ENCODE results near the gene TIAL1.
"Not testable (repeated sequence)": the region's sequence is repeated elsewhere in the genome, so short reads cannot be mapped to it uniquely, and the experiment has no call there.

The TIAL1 gene

DNA sequence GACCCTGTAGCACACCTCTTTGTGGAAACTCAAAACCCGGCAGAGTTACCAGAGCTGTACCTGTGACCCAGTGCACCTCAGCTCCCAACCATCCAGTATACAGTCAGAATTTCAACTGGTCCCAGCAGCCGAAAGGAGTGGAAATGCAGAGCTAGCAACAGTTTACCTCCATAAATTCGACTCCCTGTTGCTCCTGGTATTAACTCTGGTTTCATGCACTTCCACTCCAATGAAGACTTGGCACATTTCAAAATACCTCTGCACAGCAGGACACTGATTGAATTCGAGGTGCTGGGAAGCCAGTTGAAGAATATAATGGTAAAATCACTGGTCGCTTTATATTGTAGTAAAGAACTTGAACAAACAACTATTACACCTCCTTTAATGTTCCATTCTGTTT, 17.9 kb upstream of the TIAL1 start:
- no peak for DNase-seq (ENCODE audit: extremely low read depth in 1 of 2, low read depth in 1 of 2)

DNA sequence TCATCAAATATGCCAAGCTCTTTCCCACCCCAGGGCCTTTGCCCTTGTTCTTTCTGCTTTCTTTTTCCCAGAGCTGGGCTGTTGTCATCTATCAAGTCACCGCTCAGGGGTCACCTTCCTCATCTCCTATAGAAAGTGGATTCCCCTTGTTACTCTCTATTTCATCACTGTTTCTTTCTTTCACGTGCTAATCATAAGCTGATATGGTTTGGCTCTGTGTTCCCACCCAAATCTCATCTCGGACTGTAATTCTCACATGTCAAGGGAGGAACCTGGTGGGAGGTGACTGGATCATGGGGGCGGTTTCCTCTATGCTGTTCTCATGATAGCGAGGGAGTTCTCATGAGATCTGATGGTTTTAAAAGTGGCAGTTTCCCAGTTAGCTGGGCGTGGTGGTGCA, 17.0 kb upstream of the TIAL1 start:
- no peak for DNase-seq (ENCODE audit: extremely low read depth in 1 of 2, low read depth in 1 of 2)

GRCh38 chr10:119611433-119611832, 14.7 kb upstream of the TIAL1 start:
- no peak for DNase-seq (ENCODE audit: extremely low read depth in 1 of 2, low read depth in 1 of 2)

- no peak for DNase-seq (ENCODE audit: extremely low read depth in 1 of 2, low read depth in 1 of 2)
Observed at GRCh38 chr10:119609516-119609915, 12.8 kb upstream of the TIAL1 start.

DNA sequence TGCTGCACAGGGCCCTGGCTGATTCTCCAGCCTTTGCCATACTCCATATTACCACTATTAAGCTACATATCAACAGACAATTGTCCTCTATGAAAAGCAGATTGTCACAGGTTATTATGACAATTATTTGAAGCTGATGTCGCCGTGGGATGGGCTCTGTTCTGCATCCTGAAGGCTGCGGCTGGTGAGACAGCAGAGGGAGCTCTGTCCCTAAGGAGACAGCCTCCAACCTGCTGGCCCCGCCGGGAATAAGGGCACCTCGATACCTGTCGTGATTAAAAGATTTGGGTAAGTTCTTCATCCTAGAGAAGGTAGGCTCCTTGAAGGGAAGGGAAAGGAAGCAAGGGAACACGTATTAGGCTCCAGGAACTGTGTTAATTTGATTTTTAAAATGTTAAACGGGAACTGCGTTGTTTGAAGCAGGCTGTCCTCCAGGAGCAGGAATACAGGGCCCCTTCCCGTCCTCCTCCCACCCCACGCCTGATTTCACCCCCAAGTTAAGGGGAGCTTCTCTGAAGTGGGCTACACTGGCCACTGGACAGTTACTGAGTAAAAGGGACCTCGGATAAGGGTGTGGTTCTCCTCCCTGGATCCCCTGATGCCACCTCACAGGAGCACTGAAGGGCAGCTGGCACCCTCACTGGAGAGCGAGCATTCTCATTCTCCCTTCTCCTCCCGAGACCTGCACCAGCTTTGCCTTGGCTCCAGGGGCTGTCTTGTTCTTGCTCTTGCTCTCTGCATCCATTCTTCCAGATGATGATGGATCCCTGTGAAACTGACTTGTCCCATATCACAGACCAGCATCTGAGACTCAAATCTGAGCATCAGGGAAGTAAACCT, 11.8 kb upstream of the TIAL1 start:
- no peak for DNase-seq (ENCODE audit: extremely low read depth in 1 of 2, low read depth in 1 of 2)

DNA sequence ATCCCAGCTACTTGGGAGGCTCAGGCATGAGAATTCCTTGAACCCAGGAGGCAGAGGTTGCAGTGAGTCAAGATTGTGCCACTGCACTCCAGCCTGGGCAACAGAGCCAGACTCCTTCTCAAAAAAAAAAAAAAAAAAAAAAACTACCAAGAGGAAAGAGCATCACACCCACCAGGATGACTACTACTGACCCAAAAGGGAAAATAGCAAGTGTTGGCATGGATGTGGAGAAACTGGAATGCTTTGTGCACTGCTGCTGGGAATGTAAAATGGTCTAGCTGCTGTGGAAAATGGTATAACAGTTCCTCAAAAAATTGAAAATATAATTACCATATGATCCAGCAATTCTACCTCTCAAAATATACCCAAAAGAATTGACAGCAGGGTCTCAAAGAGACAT, 7.7 kb upstream of the TIAL1 start:
- no peak for DNase-seq (ENCODE audit: extremely low read depth in 1 of 2, low read depth in 1 of 2)

GRCh38 chr10:119602241-119603095, 5.7 kb upstream of the TIAL1 start:
- DNase-seq (ENCODE audit: extremely low read depth in 1 of 2, low read depth in 1 of 2) = no peak

DNA sequence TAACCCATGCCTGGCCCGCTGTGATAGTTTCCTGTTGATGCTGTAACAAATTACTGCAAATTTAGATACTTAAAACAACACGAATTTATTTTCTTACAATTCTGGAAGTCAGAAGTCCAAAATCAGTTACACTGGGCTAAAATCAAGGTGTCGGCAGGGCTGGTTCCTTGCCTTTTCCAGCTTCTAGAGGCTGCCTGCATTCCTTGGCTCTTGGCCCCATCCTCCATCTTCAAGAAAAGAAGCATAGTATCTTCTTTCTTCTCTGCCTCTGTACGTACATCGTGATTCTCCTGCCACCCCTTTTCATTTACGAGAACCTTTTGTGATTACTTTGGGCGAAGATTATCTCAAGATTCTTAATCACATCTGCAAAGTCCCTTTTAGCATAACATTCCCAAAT, 1.6 kb upstream of the TIAL1 start:
- DNase-seq (ENCODE audit: extremely low read depth in 1 of 2, low read depth in 1 of 2) = no peak

- no peak for DNase-seq (ENCODE audit: extremely low read depth in 1 of 2, low read depth in 1 of 2)
Observed at GRCh38 chr10:119597405-119598186, 832 bp upstream of the TIAL1 start.

DNA sequence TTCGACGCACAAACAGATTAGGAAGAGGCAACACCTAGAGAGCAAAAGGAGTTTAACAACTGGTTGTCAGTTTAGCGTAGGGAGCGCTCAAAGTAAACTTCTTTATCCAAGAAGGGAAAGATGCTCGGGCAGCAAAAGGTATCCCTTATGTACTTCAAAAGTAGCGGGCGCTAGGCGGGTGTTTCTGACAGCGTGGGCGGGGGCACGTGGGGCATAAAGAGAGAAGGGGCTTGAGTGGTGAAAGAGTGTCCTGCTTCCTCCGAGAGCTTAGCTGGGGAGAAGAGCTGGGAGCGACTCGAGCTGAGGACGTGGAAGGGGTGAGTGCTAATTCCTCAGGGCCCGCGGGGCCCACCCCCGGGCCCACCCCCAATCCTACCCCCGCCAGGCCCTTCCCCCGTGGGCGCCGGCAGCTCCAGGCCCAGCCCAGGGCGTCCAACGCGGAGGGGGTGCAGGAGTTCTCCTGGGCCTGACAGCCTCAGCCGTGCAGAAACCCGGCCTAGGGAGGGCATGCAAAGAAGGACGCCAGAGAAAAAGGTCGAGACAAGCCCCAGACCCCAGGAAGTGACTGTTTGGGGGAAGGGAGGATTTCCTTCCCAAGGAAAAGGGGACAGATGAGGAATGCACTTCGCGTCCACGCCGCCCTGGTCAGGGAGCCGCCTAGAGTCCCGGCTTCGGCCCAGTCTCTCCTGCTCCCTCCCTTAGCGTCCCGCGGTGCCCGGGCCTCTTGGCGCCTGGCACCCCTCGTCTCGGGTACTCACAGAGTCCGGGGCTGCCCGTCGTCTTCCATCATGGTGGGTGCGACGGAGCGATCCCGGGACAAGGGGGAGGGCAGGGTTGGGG, 868 bp downstream of the TIAL1 start:
- DNase-seq (ENCODE audit: extremely low read depth in 1 of 2, low read depth in 1 of 2) = peak; percentile 25 to 61

GRCh38 chr10:119595134-119595675, 1.6 kb downstream of the TIAL1 start:
- no peak for DNase-seq (ENCODE audit: extremely low read depth in 1 of 2, low read depth in 1 of 2)

GRCh38 chr10:119588071-119588470, 8.7 kb downstream of the TIAL1 start:
- no peak for DNase-seq (ENCODE audit: extremely low read depth in 1 of 2, low read depth in 1 of 2)

DNA sequence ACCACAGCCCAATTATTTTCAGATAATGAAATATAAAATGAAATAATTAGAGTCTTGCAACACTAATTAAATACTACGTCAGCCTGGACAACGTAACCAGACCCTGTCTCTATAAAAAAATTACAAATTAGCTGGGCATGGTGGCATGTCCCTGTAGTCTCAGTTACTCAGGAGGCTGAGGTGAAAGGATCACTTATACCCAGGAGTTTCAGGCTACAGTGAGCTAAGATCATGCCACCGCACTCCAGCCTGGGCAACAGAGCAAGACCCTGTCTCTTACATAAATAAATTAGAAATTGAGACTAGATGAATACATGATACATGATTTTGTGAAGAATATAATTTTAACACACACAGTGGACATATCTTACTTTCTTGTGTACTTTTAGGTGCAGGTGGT, 18.4 kb downstream of the TIAL1 start:
- DNase-seq (ENCODE audit: extremely low read depth in 1 of 2, low read depth in 1 of 2) = no peak

DNA sequence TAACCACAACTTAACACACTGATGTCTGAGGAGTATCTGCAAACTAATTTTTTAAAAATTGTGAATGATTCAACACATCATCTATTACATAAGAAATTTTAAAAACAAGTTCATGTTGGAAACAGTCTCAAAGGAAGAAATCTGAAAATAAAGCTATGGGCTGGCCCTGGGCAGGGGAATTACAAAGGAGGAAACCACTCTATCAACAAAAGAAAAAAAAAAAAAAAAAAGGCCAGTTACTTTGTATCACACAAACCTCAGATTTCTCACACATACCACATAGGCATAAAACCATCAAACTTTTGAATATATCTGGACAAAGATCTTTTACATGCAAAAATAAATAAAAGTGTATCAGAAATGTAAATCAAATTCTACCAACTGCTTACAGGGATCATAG, 20.8 kb downstream of the TIAL1 start:
- no peak for DNase-seq (ENCODE audit: extremely low read depth in 1 of 2, low read depth in 1 of 2)

DNA sequence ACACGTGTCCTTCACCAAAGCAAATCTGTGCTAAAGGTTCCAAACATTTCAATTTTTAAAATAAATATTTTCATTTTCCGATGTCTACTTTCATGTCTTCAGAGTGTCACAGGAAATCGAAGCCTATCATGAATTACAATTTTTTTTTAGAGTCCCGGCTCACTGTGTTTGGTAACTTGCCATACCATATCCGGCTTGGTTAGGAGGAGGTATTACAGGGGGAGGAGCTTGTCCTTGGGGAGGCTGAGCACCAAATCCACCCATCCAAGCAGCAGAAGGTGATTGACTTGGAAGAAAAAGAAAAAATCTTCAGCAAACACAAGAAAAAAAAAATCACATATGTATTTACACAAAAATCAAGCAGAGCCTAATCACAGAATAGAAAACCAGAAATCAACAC, 21.3 kb downstream of the TIAL1 start:
- no peak for DNase-seq (ENCODE audit: extremely low read depth in 1 of 2, low read depth in 1 of 2)

- DNase-seq (ENCODE audit: extremely low read depth in 1 of 2, low read depth in 1 of 2) = no peak
Observed at GRCh38 chr10:119567978-119568377, 28.8 kb downstream of the TIAL1 start.

DNA sequence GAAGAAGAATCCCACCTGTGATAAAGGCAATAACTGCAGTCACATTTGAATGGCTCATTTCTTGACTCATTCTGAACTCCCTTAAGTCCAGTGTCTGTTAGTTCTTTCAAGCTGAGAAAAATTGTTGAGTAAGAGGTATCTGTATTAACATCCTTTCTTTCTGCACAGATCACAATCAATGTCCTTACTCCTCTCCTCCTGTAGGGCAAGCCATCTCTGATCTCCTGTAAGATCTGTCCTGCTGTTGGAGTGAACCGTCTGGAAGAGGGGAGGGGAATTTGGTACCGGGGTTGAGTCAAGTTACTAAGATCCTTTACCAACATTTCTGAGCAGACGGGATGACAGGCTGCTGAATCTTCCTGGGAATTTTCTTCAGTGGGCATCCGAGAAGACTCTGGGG, 34.7 kb downstream of the TIAL1 start:
- no peak for DNase-seq (ENCODE audit: extremely low read depth in 1 of 2, low read depth in 1 of 2)

DNA sequence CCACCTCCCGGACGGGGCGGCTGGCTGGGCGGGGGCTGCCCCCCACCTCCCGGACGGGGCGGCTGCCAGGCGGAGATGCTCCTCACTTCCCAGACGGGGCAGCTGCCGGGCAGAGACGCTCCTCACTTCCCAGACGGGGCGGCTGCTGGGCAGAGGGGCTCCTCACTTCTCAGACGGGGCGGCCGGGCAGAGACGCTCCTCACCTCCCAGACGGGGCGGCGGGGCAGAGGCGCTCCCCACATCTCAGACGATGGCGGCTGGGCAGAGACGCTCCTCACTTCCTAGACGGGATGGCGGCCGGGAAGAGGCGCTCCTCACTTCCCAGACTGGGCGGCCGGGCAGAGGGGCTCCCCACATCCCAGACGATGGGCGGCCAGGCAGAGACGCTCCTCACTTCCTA, 37.3 kb downstream of the TIAL1 start:
- not testable (repeated sequence) for DNase-seq (ENCODE audit: extremely low read depth in 1 of 2, low read depth in 1 of 2)

DNA sequence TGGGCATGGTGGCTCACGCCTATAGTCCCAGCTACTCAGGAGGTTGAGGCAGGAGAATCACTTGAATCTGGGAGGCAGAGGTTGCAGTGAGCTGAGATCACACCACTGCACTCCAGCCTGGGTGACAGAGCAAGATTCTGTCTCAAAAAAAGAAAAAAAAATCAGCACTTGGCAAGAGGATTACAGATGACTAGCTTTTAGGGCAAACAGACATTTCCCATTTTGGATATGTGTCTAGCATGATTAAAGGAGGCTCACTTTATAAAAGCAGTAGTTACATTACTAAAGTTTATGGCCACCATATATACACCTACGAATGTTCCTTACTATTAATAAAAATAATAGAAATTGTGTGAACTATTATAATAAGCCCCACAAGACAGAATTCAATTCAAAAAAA, 40.7 kb downstream of the TIAL1 start:
- not testable (repeated sequence) for DNase-seq (ENCODE audit: extremely low read depth in 1 of 2, low read depth in 1 of 2)

- no peak for DNase-seq (ENCODE audit: extremely low read depth in 1 of 2, low read depth in 1 of 2)
Observed at GRCh38 chr10:119555178-119555784, 41.5 kb downstream of the TIAL1 start.
